ENCODE results near the gene MCRIP1. TPM values are rescaled to one million over a fixed set of nuclear protein-coding genes. Genes with fewer than 3 reads are reported as not detected.
A peak's percentile ranks its signal among the peaks of the same experiment; 100 is the strongest.

Gene MCRIP1
- total and polyA plus RNA-seq, 2 of the 8 experiments (the other 6 are each of a cell fraction or from before 2014, with no cell fraction given) = 103 to 151 TPM

DNA sequence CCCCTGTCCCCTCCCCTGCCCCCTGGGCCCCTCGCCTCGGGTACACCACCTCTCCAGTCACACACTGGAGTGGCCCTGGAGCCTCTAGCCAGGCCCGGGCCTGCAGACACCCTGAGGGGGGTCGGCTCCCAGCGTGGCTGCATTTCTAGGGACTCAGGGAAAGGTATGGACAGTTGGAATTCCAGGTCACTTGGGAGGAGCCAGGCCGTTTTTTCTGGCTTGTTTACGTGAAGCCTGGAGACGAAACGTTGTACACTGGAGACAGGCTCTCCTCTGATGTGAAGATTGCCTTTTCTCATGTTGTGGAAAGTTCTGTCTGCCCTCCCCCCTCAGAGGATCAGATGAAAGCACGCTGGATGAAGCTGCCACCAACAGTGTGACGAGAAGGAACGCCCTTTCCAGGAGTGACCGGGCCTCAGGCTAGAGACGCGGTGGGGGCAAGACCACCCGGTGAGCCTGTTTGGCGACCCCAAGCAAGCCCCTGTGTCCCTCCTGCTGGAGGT lies 5.7 kb upstream of the MCRIP1 start:
- Histone ChIP-seq H3K18ac (ENCODE audit: extremely low read depth, low read length) (no peak overlapping the region), H3K79me2 (ENCODE audit: control insufficient read depth in 1 of 2, insufficient read depth in 2 of 2, low read length in 2 of 2) (peaks cover 0 to 4% of the 10 kb centered on the region in 2 experiments; a peak in 1 of 4 replicates), H2BK120ac (replicated peaks; ENCODE audit: low read depth, low read length) (no peak overlapping the region), H3K4me2 (ENCODE audit: insufficient read depth in 1 of 2, low read depth in 2 of 2, low read length in 2 of 2) (no peak overlapping the region), H4K5ac (ENCODE audit: insufficient read length, low read depth, low read length) (no peak overlapping the region), H3K9ac (replicated peaks in 1 of 4; ENCODE audit: extremely low read depth in 1 of 4, low read depth in 3 of 4, low read length in 3 of 4) (no peak overlapping the region; a peak in 1 of 7 replicates), H2BK5ac (ENCODE audit: low read depth, low read length) (0 out of 2 replicates have a peak overlapping the region, but pooled peaks have one; percentile 35), H3K23me2 (ENCODE audit: low read depth, low read length) (0 out of 2 replicates have a peak, but pooled peaks cover under 1% of the 10 kb centered on the region), H4K20me1 (replicated peaks in 1 of 2; ENCODE audit: control insufficient read depth in 1 of 2, insufficient read depth in 2 of 2, low read length in 2 of 2) (no peaks in the 10 kb centered on the region), H2BK12ac (ENCODE audit: low read depth, low read length) (no peak overlapping the region), H3K4me1 (replicated peaks in 1 of 4; ENCODE audit: control insufficient read depth in 3 of 4, insufficient read depth in 4 of 4, low read length in 3 of 4) (peaks cover 0 to 8% (median 4%) of the 10 kb centered on the region in 4 experiments; a peak in 5 of 7 replicates), H2BK20ac (ENCODE audit: low read length) (no peak overlapping the region), H3K23ac (ENCODE audit: insufficient read length) (no peak overlapping the region), H3K27ac (ENCODE audit: low read depth, low read length) (no peak overlapping the region), H3K9me3 (ENCODE audit: insufficient read depth in 2 of 2, low read depth in 1 of 2, low read length in 1 of 2) (no peaks in the 10 kb centered on the region), H3K27me3 (replicated peaks in 1 of 4; ENCODE audit: control insufficient read depth in 3 of 4, extremely low read depth in 1 of 4, insufficient read depth in 3 of 4, low read length in 3 of 4) (no peaks in the 10 kb centered on the region), H3K4ac (replicated peaks; ENCODE audit: insufficient read length, low read depth, low read length) (no peak overlapping the region), H3K79me1 (ENCODE audit: low read depth, low read length) (peaks cover 3% of the 10 kb centered on the region; the same call in 1 of the 2 replicates), H2AK5ac (ENCODE audit: low read depth, low read length) (no peak overlapping the region), H2BK15ac (ENCODE audit: low read length) (no peak overlapping the region), H3K56ac (replicated peaks; ENCODE audit: insufficient read length, low read depth, low read length) (no peak overlapping the region), H3K4me3 (ENCODE audit: extremely low read depth in 1 of 4, insufficient read depth in 2 of 4, low read depth in 3 of 4, low read length in 4 of 4) (no peak overlapping the region), H4K91ac (replicated peaks; ENCODE audit: insufficient read length, low read length) (no peak overlapping the region), H3K36me3 (ENCODE audit: control insufficient read depth in 2 of 4, insufficient read depth in 4 of 4, low read length in 3 of 4) (peaks cover 0 to 10% (median 6%) of the 10 kb centered on the region in 4 experiments; a peak in 4 of 8 replicates), H3K14ac (ENCODE audit: insufficient read length) (no peak overlapping the region), H2AFZ (ENCODE audit: low read length) (no peak overlapping the region), H4K8ac (ENCODE audit: extremely low read depth, insufficient read depth, low read length) (no peak overlapping the region)
- POLR2A ChIA-PET (ENCODE audit: partially characterized antibody) = interaction anchor here (0.8 to 1.7 kb wide), 5 partner anchors 11 to 33 kb away, joined by 3 to 6 read pairs (median 3); no protein-coding TSS in a partner anchor
- CTCF ChIA-PET (ENCODE audit: partially characterized antibody) = interaction anchor here (0.6 to 2.4 kb wide), 3 partner anchors 30 to 475 kb away, joined by 3 to 11 read pairs (median 3); no protein-coding TSS in a partner anchor
- FAIRE-seq (no peak), DNase-seq (ENCODE audit: low read depth in 1 of 2, low spot score in 2 of 2) (no peak)
- WGBS, 2 experiments (ENCODE audit: extremely low coverage in 1 of 2, insufficient coverage in 1 of 2, insufficient read length in 1 of 2, insufficient replicate concordance in 2 of 2, low coverage in 1 of 2, low lambda C conversion rate in 2 of 2, missing lambda C conversion rate in 1 of 2) = 85% methylated on average over 15 of the region's 17 CpGs; no CpG with 5 or more reads in 1 of the 2 experiments
- TF ChIP-seq RXRA (IDR thresholded peaks at IDR 0.05; ENCODE audit: insufficient read depth, low read depth, low read length) (no peak), CBX8 (IDR thresholded peaks at IDR 0.05; ENCODE audit: borderline replicate concordance, low read depth, low read length) (no peak), SAP30 (IDR thresholded peaks at IDR 0.05; ENCODE audit: insufficient read depth, insufficient replicate concordance, low read length) (no peak), EP300 (IDR thresholded peaks at IDR 0.05; ENCODE audit: borderline replicate concordance in 1 of 2, low read depth in 2 of 2, low read length in 2 of 2) (no peak), SIN3A (conservative IDR thresholded peaks at IDR 0.05 in 1 of 2, IDR thresholded peaks at IDR 0.05 in 1 of 2; ENCODE audit: low read depth in 1 of 2, low read length in 2 of 2) (no peak), POLR2AphosphoS5 (IDR thresholded peaks at IDR 0.05; ENCODE audit: low read depth, low read length) (no peak)
- TF ChIP-seq, protein P1, sequence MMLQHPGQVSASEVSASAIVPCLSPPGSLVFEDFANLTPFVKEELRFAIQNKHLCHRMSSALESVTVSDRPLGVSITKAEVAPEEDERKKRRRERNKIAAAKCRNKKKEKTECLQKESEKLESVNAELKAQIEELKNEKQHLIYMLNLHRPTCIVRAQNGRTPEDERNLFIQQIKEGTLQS (IDR thresholded peaks at IDR 0.05; ENCODE audit: insufficient read depth, low read depth, low read length) = no peak
- TF ChIP-seq, protein P2, sequence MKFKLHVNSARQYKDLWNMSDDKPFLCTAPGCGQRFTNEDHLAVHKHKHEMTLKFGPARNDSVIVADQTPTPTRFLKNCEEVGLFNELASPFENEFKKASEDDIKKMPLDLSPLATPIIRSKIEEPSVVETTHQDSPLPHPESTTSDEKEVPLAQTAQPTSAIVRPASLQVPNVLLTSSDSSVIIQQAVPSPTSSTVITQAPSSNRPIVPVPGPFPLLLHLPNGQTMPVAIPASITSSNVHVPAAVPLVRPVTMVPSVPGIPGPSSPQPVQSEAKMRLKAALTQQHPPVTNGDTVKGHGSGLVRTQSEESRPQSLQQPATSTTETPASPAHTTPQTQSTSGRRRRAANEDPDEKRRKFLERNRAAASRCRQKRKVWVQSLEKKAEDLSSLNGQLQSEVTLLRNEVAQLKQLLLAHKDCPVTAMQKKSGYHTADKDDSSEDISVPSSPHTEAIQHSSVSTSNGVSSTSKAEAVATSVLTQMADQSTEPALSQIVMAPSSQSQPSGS (IDR thresholded peaks at IDR 0.05; ENCODE audit: low read length) = no peak

Measured in H1 (cell line).